GM12891 (cell line): Measurements from ENCODE around the gene SMG7.

Source experiments
- DNase-seq: peaks from one replicate; pipeline ENCODE4 v3.0.0; 2011; ENCODE audit warnings: low spot score; ENCODE audit not compliant: insufficient read length
- FAIRE-seq: peaks from 2 replicates; lab custom pipeline; 2011; peaks lifted over from hg19 to GRCh38; lab: Jason Lieb, UNC
- PAX5 ChIP-seq: IDR thresholded peaks from 2 replicates; pipeline ENCODE4 v1.6.1; 2011; ENCODE audit warnings: low read length, moderate library complexity, mild to moderate bottlenecking; ENCODE audit not compliant: insufficient read depth, severe bottlenecking
- POLR2A ChIP-seq: IDR thresholded peaks from 2 replicates; pipeline ENCODE4 v1.6.1; 2011; ENCODE audit warnings: low read depth, low read length, control low read depth
- POLR2AphosphoS5 ChIP-seq: IDR thresholded peaks from 2 replicates; pipeline ENCODE4 v1.6.1; 2011; ENCODE audit warnings: low read depth, low read length, control low read depth
- POU2F2 ChIP-seq: IDR thresholded peaks from 2 replicates; pipeline ENCODE4 v1.6.1; 2011; ENCODE audit warnings: low read depth, mild to moderate bottlenecking, control low read depth, low read length, moderate library complexity
- SPI1 ChIP-seq: IDR thresholded peaks from 2 replicates; pipeline ENCODE4 v1.6.1; 2011; ENCODE audit warnings: low read depth, low read length, control low read depth
- TAF1 ChIP-seq: IDR thresholded peaks from 2 replicates; pipeline ENCODE4 v1.6.1; 2011; ENCODE audit warnings: low read depth, low read length, control low read depth

Gene SMG7

DNA sequence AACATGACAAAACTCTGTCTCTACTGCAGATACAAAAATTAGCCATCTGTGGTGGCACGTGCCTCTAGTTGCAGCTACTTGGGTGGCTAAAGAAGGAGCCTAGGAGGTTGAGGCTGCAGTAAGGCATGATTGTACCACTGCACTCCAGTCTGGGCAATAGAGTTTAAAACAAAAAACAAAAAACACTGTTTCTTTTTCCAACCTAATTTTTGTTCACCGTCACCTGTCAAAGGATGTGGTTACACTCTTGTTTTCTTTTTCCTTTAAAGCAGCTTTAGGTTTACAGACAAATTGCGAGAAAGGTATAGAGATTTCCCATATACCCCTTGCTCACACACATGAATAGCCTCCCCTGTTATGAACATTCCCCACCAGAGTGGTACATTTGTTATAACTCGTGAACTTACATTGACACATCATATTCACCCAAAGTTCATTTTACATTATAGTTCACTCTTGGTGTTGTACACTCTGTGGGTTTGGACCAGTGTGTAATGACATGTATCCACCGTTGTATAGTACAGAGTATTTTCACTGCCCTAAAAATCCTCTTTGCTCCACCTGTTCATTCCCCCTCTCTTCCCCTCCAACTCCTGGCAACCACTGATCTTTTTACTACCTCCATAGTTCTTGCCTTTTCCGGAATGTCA is 26.2 kb downstream of the SMG7 start:
- DNase-seq (no peak), FAIRE-seq (peak; percentile 82)
- no peak for TF ChIP-seq PAX5
- TF ChIP-seq TAF1, result no peak
- no peak for TF ChIP-seq POU2F2
- no peak for TF ChIP-seq POLR2AphosphoS5
- no peak for TF ChIP-seq SPI1
- TF ChIP-seq POLR2A, result no peak

DNA sequence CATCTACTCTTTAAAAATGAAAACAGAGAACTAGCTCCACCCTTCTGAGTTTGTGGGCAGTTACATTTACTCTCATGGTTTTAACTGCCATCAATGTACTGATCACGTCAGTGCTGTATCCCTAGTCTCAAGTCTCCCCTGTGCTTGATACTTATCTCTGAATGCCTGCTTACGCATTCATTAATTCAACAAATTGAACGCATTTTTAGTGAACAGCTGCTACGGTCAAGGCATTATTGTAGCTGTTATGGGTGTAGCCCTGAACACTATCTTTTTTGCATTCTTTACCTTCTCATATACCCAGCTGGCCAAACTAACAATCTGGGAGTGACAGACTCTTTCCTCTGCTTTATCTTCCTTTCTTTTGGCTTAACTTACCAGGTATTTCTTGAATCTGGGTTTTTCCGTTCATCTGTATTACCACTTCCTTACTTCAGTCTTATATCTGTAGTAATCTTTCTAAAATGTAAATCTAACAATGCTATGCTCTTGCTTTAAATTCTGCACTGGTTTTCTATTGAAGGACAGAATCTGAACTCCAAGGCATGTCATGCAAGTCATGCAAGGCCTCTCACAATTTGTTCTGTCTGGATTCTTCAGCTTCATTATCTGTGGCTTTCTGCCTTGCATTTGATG is 33.3 kb downstream of the SMG7 start:
- DNase-seq (no peak), FAIRE-seq (no peak)
- no peak for TF ChIP-seq SPI1
- no peak for TF ChIP-seq POLR2AphosphoS5
- no peak for TF ChIP-seq POU2F2
- no peak for TF ChIP-seq PAX5
- TF ChIP-seq POLR2A, result no peak
- no peak for TF ChIP-seq TAF1

GRCh38 chr1:183506561-183506960 is 34.3 kb downstream of the SMG7 start:
- DNase-seq (no peak), FAIRE-seq (no peak)
- TF ChIP-seq PAX5 (no peak), POLR2AphosphoS5 (no peak), POLR2A (no peak), SPI1 (no peak), POU2F2 (no peak), TAF1 (no peak)

DNA sequence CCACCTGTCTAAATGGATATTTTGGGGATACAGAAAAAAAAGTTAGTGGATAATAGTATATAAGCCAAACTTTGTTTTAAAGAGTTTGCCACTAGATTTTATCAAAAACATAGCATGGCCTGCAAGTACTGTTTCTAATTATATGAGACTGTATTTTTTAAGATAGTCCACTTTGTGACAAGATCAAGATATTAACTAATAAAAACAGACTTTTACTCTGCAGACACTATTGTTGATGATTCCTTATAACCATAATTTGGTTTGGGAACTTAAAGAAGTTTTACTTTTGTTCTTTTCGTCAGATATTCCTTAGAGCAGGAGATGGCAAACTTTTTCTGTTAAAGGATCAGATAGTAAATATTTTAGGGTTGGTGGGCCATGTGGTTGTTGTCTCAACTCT is 36.4 kb downstream of the SMG7 start:
- DNase-seq, result no peak
- TF ChIP-seq SPI1 (no peak), PAX5 (no peak), POLR2A (no peak), TAF1 (no peak), POU2F2 (no peak), POLR2AphosphoS5 (no peak)
- no peak for FAIRE-seq

DNA sequence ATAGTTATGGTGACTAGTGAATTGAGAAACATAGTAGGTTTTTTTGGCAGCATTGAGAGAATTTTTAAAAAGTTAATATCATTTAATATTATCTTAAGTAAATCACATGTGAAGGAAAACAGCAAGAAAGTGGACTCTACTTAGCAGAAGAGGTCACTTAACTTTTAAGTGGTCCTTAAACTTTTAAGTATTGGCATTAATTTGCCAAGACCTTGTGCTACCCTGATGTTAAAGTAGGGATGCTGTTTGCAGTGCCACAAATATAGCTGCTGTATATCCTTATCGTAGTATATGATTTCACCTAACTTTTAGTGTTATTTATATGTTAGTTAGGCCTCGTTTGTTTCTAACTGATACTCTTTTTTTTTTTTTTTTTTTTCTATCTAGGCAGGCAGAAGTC is 40.2 kb downstream of the SMG7 start:
- no peak for DNase-seq
- TF ChIP-seq POLR2AphosphoS5 (no peak), POLR2A (no peak), PAX5 (no peak), TAF1 (no peak), SPI1 (no peak), POU2F2 (no peak)
- no peak for FAIRE-seq

DNA sequence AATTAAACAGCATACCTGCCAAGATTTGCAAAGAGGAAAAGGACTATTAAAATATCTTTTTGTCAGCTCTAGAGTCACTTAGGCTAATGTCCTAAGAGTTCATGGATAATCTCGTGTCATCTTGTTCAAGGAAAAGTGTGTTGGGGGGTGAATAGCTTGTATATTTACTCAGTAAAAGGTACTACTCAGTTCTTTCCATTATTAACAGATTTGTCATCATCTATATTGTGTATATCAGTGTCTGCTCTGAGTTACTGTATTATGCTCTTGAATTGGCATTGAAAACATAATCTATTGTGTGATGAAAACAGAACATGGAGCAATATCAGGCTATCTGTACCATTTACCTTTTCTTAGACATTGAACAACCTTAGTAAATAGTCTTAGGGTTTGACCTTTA is 41.9 kb downstream of the SMG7 start:
- FAIRE-seq (no peak), DNase-seq (no peak)
- TF ChIP-seq POLR2A (no peak), PAX5 (no peak), POLR2AphosphoS5 (no peak), SPI1 (no peak), TAF1 (no peak), POU2F2 (no peak)

- DNase-seq (no peak), FAIRE-seq (no peak)
- TF ChIP-seq POLR2AphosphoS5 (no peak), PAX5 (no peak), SPI1 (no peak), POLR2A (no peak), POU2F2 (no peak), TAF1 (no peak)
Measured at GRCh38 chr1:183515002-183515689, 42.8 kb downstream of the SMG7 start.

- peak; percentile 38 for FAIRE-seq
Measured at GRCh38 chr1:183516725-183517124, 44.4 kb downstream of the SMG7 start.

DNA sequence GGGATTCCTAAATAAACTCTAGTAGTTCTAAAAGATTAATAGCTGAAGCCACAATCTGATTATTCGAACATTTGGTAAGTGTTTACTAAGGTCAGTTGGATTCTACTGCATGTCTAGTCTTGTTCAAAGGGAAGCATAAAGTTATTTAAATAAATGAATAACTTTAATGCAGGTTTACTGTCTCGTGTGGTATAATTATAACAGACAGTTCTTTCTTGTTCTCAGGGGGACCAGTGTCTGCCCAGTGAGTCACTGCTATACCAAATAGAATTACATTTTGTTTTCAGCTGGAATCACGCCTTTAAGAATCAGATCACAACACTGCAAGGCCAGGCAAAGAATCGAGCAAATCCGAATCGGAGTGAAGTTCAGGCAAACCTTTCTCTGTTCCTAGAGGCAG is 45.1 kb downstream of the SMG7 start:
- DNase-seq (no peak), FAIRE-seq (no peak)
- TF ChIP-seq PAX5, result no peak
- no peak for TF ChIP-seq POLR2AphosphoS5
- TF ChIP-seq SPI1, result no peak
- no peak for TF ChIP-seq POLR2A
- no peak for TF ChIP-seq POU2F2
- no peak for TF ChIP-seq TAF1

More at GRCh38 chr1:183516725-183517124, 44.4 kb downstream of the SMG7 start:
- no peak for DNase-seq
- no peak for TF ChIP-seq POLR2A
- no peak for TF ChIP-seq POLR2AphosphoS5

DNA sequence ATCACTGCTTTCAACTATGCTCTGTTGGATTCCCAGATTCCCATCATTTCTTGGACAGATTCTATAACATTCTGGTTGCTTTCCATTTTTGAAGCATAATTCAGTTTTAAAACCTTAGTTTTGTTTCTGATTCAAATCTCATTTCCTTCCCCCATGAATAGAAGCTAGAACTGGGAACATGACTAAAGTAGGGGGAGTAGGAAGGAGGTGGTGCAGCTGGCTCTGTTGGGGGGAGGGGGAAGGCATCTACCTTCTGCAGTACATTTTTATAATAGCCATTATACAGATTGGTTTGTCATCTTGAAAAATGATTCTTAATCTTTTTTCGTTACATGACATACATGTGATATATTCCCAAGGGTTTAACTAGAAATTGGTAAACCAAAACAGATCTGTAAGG is 48.1 kb downstream of the SMG7 start:
- no peak for TF ChIP-seq POU2F2
- no peak for TF ChIP-seq POLR2A
- TF ChIP-seq TAF1, result no peak
- no peak for TF ChIP-seq PAX5
- TF ChIP-seq SPI1, result no peak
- TF ChIP-seq POLR2AphosphoS5, result no peak
- no peak for DNase-seq
- FAIRE-seq, result no peak
